ENCODE results near the gene PPP4R4.

PPP4R4 gene

GRCh38 chr14:94173885-94174603 lies at the start of gene PPP4R4:
Gene PPP4R4, plus strand, starts transcription at chr14:94174322. Its CDS starts 144 bp downstream, at chr14:94174466.
- peak within 1 kb of the TSS; percentile 100 for H2AFZ ChIP-seq (ENCODE audit: low read depth, low read length, severe bottlenecking)
- H3K27ac ChIP-seq (ENCODE audit: low read depth, low read length), result no peak within 1 kb of the TSS
- no peaks in the 10 kb centered on the region for H3K9me2 ChIP-seq (replicated peaks; ENCODE audit: insufficient read depth, low read length)
- H3K27me3 ChIP-seq (ENCODE audit: low read length), result no peaks in the 10 kb centered on the region
- no peaks in the 10 kb centered on the region for H3K9me3 ChIP-seq (ENCODE audit: insufficient read depth, low read length)
- H3K36me3 ChIP-seq (ENCODE audit: low read length), result no peaks in the 10 kb centered on the region
- H3F3A ChIP-seq (ENCODE audit: insufficient read depth), result peaks cover 6% of the 10 kb centered on the region; the same call in 1 of the 2 replicates
- no peaks in the 10 kb centered on the region for H4K20me1 ChIP-seq (ENCODE audit: low read depth, low read length)
- H3K4me3 ChIP-seq (ENCODE audit: insufficient read depth, low read length, poor library complexity, severe bottlenecking), result peak within 1 kb of the TSS; percentile 91
- peak within 1 kb of the TSS; percentile 71 for H3K9ac ChIP-seq (ENCODE audit: low read length)
- H3K4me2 ChIP-seq (ENCODE audit: low read depth, low read length, poor library complexity, severe bottlenecking), result peak within 1 kb of the TSS; percentile 99
- no peak for TF ChIP-seq EZH2phosphoT487 (conservative IDR thresholded peaks at IDR 0.05; ENCODE audit: low read length)
- TF ChIP-seq CTCF (IDR thresholded peaks at IDR 0.05; ENCODE audit: insufficient read depth, low read length, poor library complexity, severe bottlenecking), result no peak
- H3K79me2 ChIP-seq (ENCODE audit: insufficient read depth, low read length), result no peaks in the 10 kb centered on the region

- H3K9ac ChIP-seq (ENCODE audit: low read length), result no peak overlapping the region
- no peaks in the 10 kb centered on the region for H3K27me3 ChIP-seq (ENCODE audit: low read length)
- no peaks in the 10 kb centered on the region for H3K9me2 ChIP-seq (replicated peaks; ENCODE audit: insufficient read depth, low read length)
- no peaks in the 10 kb centered on the region for H3K79me2 ChIP-seq (ENCODE audit: insufficient read depth, low read length)
- H4K20me1 ChIP-seq (ENCODE audit: low read depth, low read length), result no peaks in the 10 kb centered on the region
- no peak overlapping the region for H3K4me2 ChIP-seq (ENCODE audit: low read depth, low read length, poor library complexity, severe bottlenecking)
- 0 out of 2 replicates have a peak, but pooled peaks cover 2% of the 10 kb centered on the region for H3K9me3 ChIP-seq (ENCODE audit: insufficient read depth, low read length)
- no peak overlapping the region for H2AFZ ChIP-seq (ENCODE audit: low read depth, low read length, severe bottlenecking)
- no peak overlapping the region for H3K4me3 ChIP-seq (ENCODE audit: insufficient read depth, low read length, poor library complexity, severe bottlenecking)
- H3F3A ChIP-seq (ENCODE audit: insufficient read depth), result no peaks in the 10 kb centered on the region
- H3K27ac ChIP-seq (ENCODE audit: low read depth, low read length), result no peak overlapping the region
- TF ChIP-seq CTCF (IDR thresholded peaks at IDR 0.05; ENCODE audit: insufficient read depth, low read length, poor library complexity, severe bottlenecking) (no peak), EZH2phosphoT487 (conservative IDR thresholded peaks at IDR 0.05; ENCODE audit: low read length) (no peak)
- no peaks in the 10 kb centered on the region for H3K36me3 ChIP-seq (ENCODE audit: low read length)
These were observed 49.3 kb upstream of the PPP4R4 start for GRCh38 chr14:94124582-94125377.

- Histone ChIP-seq H3K27ac (ENCODE audit: low read depth, low read length) (no peak overlapping the region), H3F3A (ENCODE audit: insufficient read depth) (no peaks in the 10 kb centered on the region), H3K36me3 (ENCODE audit: low read length) (no peaks in the 10 kb centered on the region), H3K79me2 (ENCODE audit: insufficient read depth, low read length) (no peaks in the 10 kb centered on the region), H3K9me3 (ENCODE audit: insufficient read depth, low read length) (no peaks in the 10 kb centered on the region), H3K27me3 (ENCODE audit: low read length) (no peaks in the 10 kb centered on the region), H3K9me2 (replicated peaks; ENCODE audit: insufficient read depth, low read length) (no peaks in the 10 kb centered on the region), H3K9ac (ENCODE audit: low read length) (no peak overlapping the region), H3K4me2 (ENCODE audit: low read depth, low read length, poor library complexity, severe bottlenecking) (no peak overlapping the region), H3K4me3 (ENCODE audit: insufficient read depth, low read length, poor library complexity, severe bottlenecking) (no peak overlapping the region), H2AFZ (ENCODE audit: low read depth, low read length, severe bottlenecking) (no peak overlapping the region), H4K20me1 (ENCODE audit: low read depth, low read length) (no peaks in the 10 kb centered on the region)
- TF ChIP-seq CTCF (IDR thresholded peaks at IDR 0.05; ENCODE audit: insufficient read depth, low read length, poor library complexity, severe bottlenecking) (no peak), EZH2phosphoT487 (conservative IDR thresholded peaks at IDR 0.05; ENCODE audit: low read length) (no peak)
These were observed 48.3 kb upstream of the PPP4R4 start for GRCh38 chr14:94125659-94126418.
